SK-N-SH (cell line): ENCODE data around the gene ZGLP1. TPM values are rescaled to one million over a fixed set of nuclear protein-coding genes. Genes with fewer than 3 reads are reported as not detected.

ENCODE experiments used
- CTCF ChIA-PET: fragments of 300-600, 350-600 bp; formaldehyde crosslinking; extraction: SDS; loops from one replicate; lab custom pipeline; 2021; lab: Yijun Ruan, JAX
- POLR2A ChIA-PET: fragments of 350-600 bp; sonication (Branson Sonifier 250); formaldehyde crosslinking; extraction: SDS; loops from one replicate; lab custom pipeline; 2020; ENCODE audit warnings: antibody characterized with exemption, inconsistent platforms; lab: Yijun Ruan, JAX
- DNase-seq: peaks from one replicate; pipeline ENCODE4 v3.0.0; 2012
- H2AFZ ChIP-seq: fragments of 200-600 bp; sonication (generic); 2 replicates; pipeline ENCODE4 v1.8.1; 2016; ENCODE audit warnings: antibody characterized with exemption, mild to moderate bottlenecking, low read depth
- H3F3A ChIP-seq: fragments of 200-600 bp; sonication (generic); replicated peaks from 2 replicates; pipeline ENCODE3; 2016; ENCODE audit warnings: antibody characterized with exemption, mild to moderate bottlenecking; ENCODE audit not compliant: insufficient read depth
- H3K27ac ChIP-seq, 2 experiments: fragments of 200-500 bp in 1 of 2; fragments of 200-600 bp in 1 of 2; sonication (Bioruptor generic) in 1 of 2; sonication (generic), shearing (Covaris generic) in 1 of 2; 2 replicates each; pipeline versions ENCODE4 v1.5.1 to v1.6.1; 2014 to 2016; ENCODE audit warnings: low read depth in 2 of 2, inconsistent platforms in 1 of 2, low read length in 1 of 2, mild to moderate bottlenecking in 1 of 2, mixed read lengths in 1 of 2
- H3K27me3 ChIP-seq: fragments of 200-600 bp; sonication (generic), shearing (Covaris generic); 2 replicates; pipeline ENCODE4 v1.6.1; 2016; ENCODE audit warnings: mixed run types; ENCODE audit not compliant: insufficient read depth
- H3K36me3 ChIP-seq, 2 experiments: fragments of 200-500 bp in 1 of 2; fragments of 200-600 bp in 1 of 2; sonication (Bioruptor generic) in 1 of 2; sonication (generic) in 1 of 2; replicated peaks in 1 of 2; 2 replicates each; pipeline versions ENCODE3 to v1.5.1; 2014 to 2016; ENCODE audit warnings: low read length in 1 of 2, mild to moderate bottlenecking in 1 of 2; ENCODE audit not compliant: insufficient read depth in 2 of 2, control insufficient read depth in 1 of 2
- H3K4me1 ChIP-seq, 2 experiments: fragments of 200-500 bp in 1 of 2; fragments of 200-600 bp in 1 of 2; sonication (Bioruptor generic) in 1 of 2; sonication (generic), shearing (Covaris generic) in 1 of 2; 2 replicates each; pipeline versions ENCODE4 v1.5.1 to v1.6.1; 2014 to 2016; ENCODE audit warnings: low read depth in 1 of 2, low read length in 1 of 2, mixed run types in 1 of 2; ENCODE audit not compliant: insufficient read depth in 2 of 2, control insufficient read depth in 1 of 2
- H3K4me2 ChIP-seq: fragments of 200-600 bp; sonication (generic), shearing (Covaris generic); 2 replicates; pipeline ENCODE4 v1.6.1; 2017; ENCODE audit warnings: mixed run types
- H3K4me3 ChIP-seq, 2 experiments: fragments of 200-500 bp in 1 of 2; fragments of 200-600 bp in 1 of 2; sonication (Bioruptor generic) in 1 of 2; sonication (generic), shearing (Covaris generic) in 1 of 2; 2 replicates each; pipeline versions ENCODE4 v1.5.1 to v1.8.1; 2014 to 2016; ENCODE audit warnings: low read depth in 2 of 2, inconsistent platforms in 1 of 2, low read length in 1 of 2, mild to moderate bottlenecking in 1 of 2, mixed read lengths in 1 of 2, moderate library complexity in 1 of 2
- H3K79me2 ChIP-seq: fragments of 200-600 bp; sonication (generic); 2 replicates; pipeline ENCODE4 v1.8.1; 2017; ENCODE audit warnings: mild to moderate bottlenecking; ENCODE audit not compliant: insufficient read depth
- H3K9ac ChIP-seq: fragments of 200-600 bp; sonication (generic); 2 replicates; pipeline ENCODE4 v1.6.1; 2017; ENCODE audit warnings: mixed run types
- H3K9me2 ChIP-seq: fragments of 200-600 bp; sonication (generic); 2 replicates; pipeline ENCODE4 v1.6.1; 2017; ENCODE audit warnings: mixed run types
- H3K9me3 ChIP-seq: fragments of 200-600 bp; sonication (generic); 2 replicates; pipeline ENCODE4 v1.6.1; 2017; ENCODE audit warnings: mixed run types, mild to moderate bottlenecking, moderate library complexity
- H4K20me1 ChIP-seq: fragments of 200-600 bp; sonication (generic); 2 replicates; pipeline ENCODE4 v1.6.1; 2017; ENCODE audit warnings: mild to moderate bottlenecking, mixed run types; ENCODE audit not compliant: insufficient read depth
- CHD2 ChIP-seq: fragments of 150-350 bp; IDR thresholded peaks from 2 replicates; pipeline ENCODE4 v1.6.1; 2018; ENCODE audit warnings: low read length; ENCODE audit not compliant: partially characterized antibody
- ELF1 ChIP-seq: IDR thresholded peaks from 2 replicates; pipeline ENCODE4 v1.4.0; 2012
- EP300 ChIP-seq, 2 experiments: IDR thresholded peaks; 2 replicates each; pipeline versions ENCODE4 v1.4.0 to v1.6.1; 2012; ENCODE audit warnings: borderline replicate concordance in 1 of 2, low read depth in 1 of 2, low read length in 1 of 2
- FOSL2 ChIP-seq: IDR thresholded peaks from 2 replicates; pipeline ENCODE4 v1.4.0; 2012; ENCODE audit warnings: low read depth, mild to moderate bottlenecking, moderate library complexity, borderline replicate concordance
- GATA2 ChIP-seq: sonication (generic); formaldehyde crosslinking; IDR thresholded peaks from 2 replicates; pipeline ENCODE4 v1.5.0; 2020; ENCODE audit warnings: mild to moderate bottlenecking, missing genetic modification reagents
- JUND ChIP-seq: IDR thresholded peaks from 2 replicates; pipeline ENCODE4 v1.4.0; 2012
- NRF1 ChIP-seq: IDR thresholded peaks from 2 replicates; pipeline ENCODE4 v1.6.1; 2012; ENCODE audit warnings: low read depth, mild to moderate bottlenecking, low read length
- PBX3 ChIP-seq: IDR thresholded peaks from 2 replicates; pipeline ENCODE4; 2012
- REST ChIP-seq: IDR thresholded peaks from 2 replicates; pipeline ENCODE4 v1.6.1; 2012; ENCODE audit warnings: mild to moderate bottlenecking, low read depth, low read length, moderate library complexity
- TCF12 ChIP-seq: IDR thresholded peaks from 2 replicates; pipeline ENCODE4 v1.4.0; 2012
- WGBS: methylation state at CpG from one replicate; pipeline ENCODE4 v1.1.6; 2017; ENCODE audit warnings: low lambda C conversion rate; 5-methylcytosine and 5-hydroxymethylcytosine counted together
- polyA plus RNA-seq, 3 experiments: library from polyadenylated mRNA; depleted of rRNA; stranded (reverse); fragments of >200 nt; gene quantifications; 2 replicates each; pipeline ENCODE4 v1.2.3, GENCODE V29; 2012

Gene ZGLP1
- polyA plus RNA-seq, 1 of the 3 experiments (the other 2 are of a cell fraction) = 1.8 TPM

- H3K27me3 ChIP-seq = no peaks in the 10 kb centered on the region
- no peak overlapping the region for H3K9ac ChIP-seq
- CTCF ChIA-PET = interaction anchor here (0.8 to 2.6 kb wide), 3 partner anchors 38 to 83 kb away, joined by 3 to 10 read pairs (median 4); no protein-coding TSS in a partner anchor
- no peaks in the 10 kb centered on the region for H3K36me3 ChIP-seq
- H3K9me3 ChIP-seq = no peaks in the 10 kb centered on the region
- no peaks in the 10 kb centered on the region for H3K4me1 ChIP-seq
- H2AFZ ChIP-seq = no peak overlapping the region
- H3K9me2 ChIP-seq = no peaks in the 10 kb centered on the region
- POLR2A ChIA-PET = interaction anchor here (0.6 kb wide), 1 partner anchor 376 kb away, joined by 3 read pairs; no protein-coding TSS in a partner anchor
- H4K20me1 ChIP-seq = no peaks in the 10 kb centered on the region
- no peaks in the 10 kb centered on the region for H3K79me2 ChIP-seq
- H3K4me2 ChIP-seq = no peak overlapping the region
- 93% methylated on average over 5 of the region's 5 CpGs for WGBS
- no peak for TF ChIP-seq EP300 (IDR thresholded peaks at IDR 0.05; ENCODE audit: borderline replicate concordance in 1 of 2, low read depth in 1 of 2, low read length in 1 of 2)
- TF ChIP-seq ELF1 = no peak
- TF ChIP-seq JUND = no peak
- no peak overlapping the region for H3K4me3 ChIP-seq
- DNase-seq = no peak
- H3K27ac ChIP-seq = no peak overlapping the region
- H3F3A ChIP-seq = peaks cover 4% of the 10 kb centered on the region
Observed at GRCh38 chr19:10306327-10306726, 3.3 kb downstream of the ZGLP1 start.

GRCh38 chr19:10305139-10305806, 4.3 kb downstream of the ZGLP1 start:
- Histone ChIP-seq H3K4me3 (no peak overlapping the region), H3K9me3 (no peaks in the 10 kb centered on the region), H4K20me1 (no peaks in the 10 kb centered on the region), H3K79me2 (no peaks in the 10 kb centered on the region), H3K36me3 (no peaks in the 10 kb centered on the region), H3K27ac (no peak overlapping the region), H3K27me3 (no peaks in the 10 kb centered on the region), H3K9me2 (no peaks in the 10 kb centered on the region), H3F3A (peaks cover 4% of the 10 kb centered on the region), H3K9ac (no peak overlapping the region), H2AFZ (peak overlapping the region; percentile 63; the same call in 1 of the 2 replicates)
- POLR2A ChIA-PET = no interaction called here
- DNase-seq = no peak
- TF ChIP-seq FOSL2 = peak; percentile 14; the same call in 1 of the 2 replicates
- TF ChIP-seq GATA2 (CRISPR knock-in tag) = no peak
- no peak for TF ChIP-seq CHD2
- no peak for TF ChIP-seq TCF12
- TF ChIP-seq NRF1 = no peak
- TF ChIP-seq REST = no peak
- TF ChIP-seq PBX3 = no peak
- TF ChIP-seq, all 33 proteins: peak for 1
- H3K4me2 ChIP-seq = 0 out of 2 replicates have a peak overlapping the region, but pooled peaks have one; percentile 44
- no peaks in the 10 kb centered on the region for H3K4me1 ChIP-seq
- CTCF ChIA-PET = interaction anchor here (0.8 to 2.6 kb wide), 4 partner anchors 34 to 84 kb away, joined by 3 to 10 read pairs (median 4); partner anchors contain the start of gene ICAM1
- 85% methylated on average over 16 of the region's 17 CpGs for WGBS
